OCI-LY1 (cell line): ENCODE data around the gene NEAT1.
"Not testable (repeated sequence)": the region's sequence is repeated elsewhere in the genome, so short reads cannot be mapped to it uniquely, and the experiment has no call there.

Experiments used
- H2AFZ ChIP-seq: fragments of 200-600 bp; sonication (generic), shearing (Covaris generic); 2 replicates; pipeline ENCODE4 v1.6.0; 2014; ENCODE audit warnings: antibody characterized with exemption, mild to moderate bottlenecking, low read length
- H3F3A ChIP-seq: fragments of 200-600 bp; sonication (generic), shearing (Covaris generic); 2 replicates; pipeline ENCODE4 v1.6.0; 2014; ENCODE audit warnings: mild to moderate bottlenecking, antibody characterized with exemption, low read length, moderate library complexity; ENCODE audit not compliant: insufficient read depth
- H3K27ac ChIP-seq: fragments of 200-600 bp; sonication (generic); 2 replicates; pipeline ENCODE4 v1.5.1; 2014; ENCODE audit warnings: low read length, mixed run types, mild to moderate bottlenecking, low read depth; ENCODE audit not compliant: poor library complexity, severe bottlenecking
- H3K27me3 ChIP-seq: fragments of 200-600 bp; sonication (generic); 2 replicates; pipeline ENCODE4 v1.6.0; 2014; ENCODE audit warnings: antibody characterized with exemption, mild to moderate bottlenecking, low read length, moderate library complexity; ENCODE audit not compliant: insufficient read depth
- H3K36me3 ChIP-seq: fragments of 200-600 bp; sonication (generic); 2 replicates; pipeline ENCODE4 v1.6.1; 2014; ENCODE audit warnings: mild to moderate bottlenecking, antibody characterized with exemption, low read length, moderate library complexity, mixed read lengths; ENCODE audit not compliant: insufficient read depth
- H3K4me1 ChIP-seq: fragments of 200-600 bp; sonication (generic); 2 replicates; pipeline ENCODE4 v1.5.1; 2014; ENCODE audit warnings: mild to moderate bottlenecking, low read length, moderate library complexity; ENCODE audit not compliant: insufficient read depth, severe bottlenecking
- H3K4me2 ChIP-seq: fragments of 200-600 bp; sonication (generic), shearing (Covaris generic); 2 replicates; pipeline ENCODE4 v1.6.1; 2014; ENCODE audit warnings: low read length
- H3K4me3 ChIP-seq: fragments of 200-600 bp; sonication (generic); 2 replicates; pipeline ENCODE4 v1.5.1; 2014; ENCODE audit warnings: low read length, low read depth, mild to moderate bottlenecking, mixed read lengths; ENCODE audit not compliant: poor library complexity, severe bottlenecking
- H3K79me2 ChIP-seq: fragments of 200-600 bp; shearing (Covaris generic); 2 replicates; pipeline ENCODE4 v1.6.1; 2016; ENCODE audit warnings: mixed run types, low read length, mixed read lengths; ENCODE audit not compliant: insufficient read depth
- H3K9ac ChIP-seq: fragments of 200-600 bp; sonication (generic), shearing (Covaris generic); 2 replicates; pipeline ENCODE4 v1.6.1; 2014; ENCODE audit warnings: mild to moderate bottlenecking, low read length, mixed read lengths
- H3K9me2 ChIP-seq: fragments of 200-600 bp; sonication (generic), shearing (Covaris generic); 2 replicates; pipeline ENCODE4 v1.6.1; 2014; ENCODE audit warnings: low read depth, mild to moderate bottlenecking, low read length, mixed read lengths
- H3K9me3 ChIP-seq: fragments of 200-600 bp; shearing (Covaris generic); 2 replicates; pipeline ENCODE4 v1.6.1; 2014; ENCODE audit warnings: low read length, mixed read lengths
- H4K20me1 ChIP-seq: fragments of 200-600 bp; sonication (generic), shearing (Covaris generic); 2 replicates; pipeline ENCODE4 v1.6.0; 2016; ENCODE audit warnings: mild to moderate bottlenecking, low read length; ENCODE audit not compliant: insufficient read depth
- CTCF ChIP-seq: fragments of 200-600 bp; sonication (generic), shearing (Covaris generic); IDR thresholded peaks from 2 replicates; pipeline ENCODE4 v1.5.1; 2017; ENCODE audit warnings: mild to moderate bottlenecking, antibody characterized with exemption, low read length, moderate library complexity, mixed read lengths
- EZH2 ChIP-seq: fragments of 200-600 bp; sonication (generic), shearing (Covaris generic); IDR thresholded peaks from 2 replicates; pipeline ENCODE4 v1.8.0; 2017; ENCODE audit warnings: borderline replicate concordance, mixed run types, mild to moderate bottlenecking, antibody characterized with exemption, low read length, moderate library complexity, mixed read lengths

The NEAT1 gene

GRCh38 chr11:65468874-65469333 lies 46.3 kb downstream of the NEAT1 start:
- H2AFZ ChIP-seq, result no peak overlapping the region
- H3F3A ChIP-seq, result peaks cover 8% of the 10 kb centered on the region; the same call in 1 of the 2 replicates
- H3K4me1 ChIP-seq, result peaks cover 50% of the 10 kb centered on the region
- no peaks in the 10 kb centered on the region for H3K9me2 ChIP-seq
- TF ChIP-seq EZH2, result no peak
- peak; percentile 91 for TF ChIP-seq CTCF
- no peaks in the 10 kb centered on the region for H3K27me3 ChIP-seq
- no peak overlapping the region for H3K4me2 ChIP-seq
- no peak overlapping the region for H3K27ac ChIP-seq
- H3K36me3 ChIP-seq, result no peaks in the 10 kb centered on the region
- no peaks in the 10 kb centered on the region for H3K9me3 ChIP-seq
- H3K79me2 ChIP-seq, result no peaks in the 10 kb centered on the region
- no peak overlapping the region for H3K9ac ChIP-seq
- H3K4me3 ChIP-seq, result no peak overlapping the region
- no peaks in the 10 kb centered on the region for H4K20me1 ChIP-seq

- Histone ChIP-seq H3K4me2 (no peak overlapping the region; the same call in 1 of the 2 replicates), H3K9ac (no peak overlapping the region; the same call in 1 of the 2 replicates), H4K20me1 (no peaks in the 10 kb centered on the region), H3K4me1 (peaks cover 39% of the 10 kb centered on the region), H3F3A (peaks cover 13% of the 10 kb centered on the region), H3K9me2 (no peaks in the 10 kb centered on the region), H3K27me3 (no peaks in the 10 kb centered on the region), H3K79me2 (no peaks in the 10 kb centered on the region), H3K4me3 (no peak overlapping the region), H3K36me3 (no peaks in the 10 kb centered on the region), H3K27ac (peak overlapping the region; percentile 82), H3K9me3 (no peaks in the 10 kb centered on the region), H2AFZ (no peak overlapping the region)
- no peak for TF ChIP-seq CTCF
- TF ChIP-seq EZH2, result no peak
Measured at GRCh38 chr11:65470433-65471049, 47.9 kb downstream of the NEAT1 start.

DNA sequence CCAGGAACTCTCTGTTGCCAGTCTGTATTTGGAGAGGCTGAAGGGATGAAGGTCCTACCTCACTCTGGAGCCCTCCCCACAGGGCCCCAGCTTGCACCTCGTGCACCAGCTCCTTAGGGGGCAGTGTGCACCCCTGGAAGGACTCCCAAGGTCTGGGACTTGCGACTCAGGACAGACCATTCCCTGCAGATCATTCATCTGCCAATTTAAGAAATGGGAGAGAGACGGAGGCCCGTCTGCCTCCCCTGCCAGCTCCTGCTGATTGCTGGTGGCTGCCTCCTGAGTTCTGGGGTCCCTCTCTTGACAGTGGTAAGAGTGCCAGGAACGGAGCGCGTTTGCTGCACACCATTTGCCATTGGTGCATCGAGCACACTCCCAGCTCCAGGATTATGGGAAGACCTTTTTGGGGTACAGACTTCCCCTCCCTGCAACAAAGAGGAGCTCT lies 48.9 kb downstream of the NEAT1 start:
- Histone ChIP-seq H3K79me2 (no peaks in the 10 kb centered on the region), H2AFZ (no peak overlapping the region)

DNA sequence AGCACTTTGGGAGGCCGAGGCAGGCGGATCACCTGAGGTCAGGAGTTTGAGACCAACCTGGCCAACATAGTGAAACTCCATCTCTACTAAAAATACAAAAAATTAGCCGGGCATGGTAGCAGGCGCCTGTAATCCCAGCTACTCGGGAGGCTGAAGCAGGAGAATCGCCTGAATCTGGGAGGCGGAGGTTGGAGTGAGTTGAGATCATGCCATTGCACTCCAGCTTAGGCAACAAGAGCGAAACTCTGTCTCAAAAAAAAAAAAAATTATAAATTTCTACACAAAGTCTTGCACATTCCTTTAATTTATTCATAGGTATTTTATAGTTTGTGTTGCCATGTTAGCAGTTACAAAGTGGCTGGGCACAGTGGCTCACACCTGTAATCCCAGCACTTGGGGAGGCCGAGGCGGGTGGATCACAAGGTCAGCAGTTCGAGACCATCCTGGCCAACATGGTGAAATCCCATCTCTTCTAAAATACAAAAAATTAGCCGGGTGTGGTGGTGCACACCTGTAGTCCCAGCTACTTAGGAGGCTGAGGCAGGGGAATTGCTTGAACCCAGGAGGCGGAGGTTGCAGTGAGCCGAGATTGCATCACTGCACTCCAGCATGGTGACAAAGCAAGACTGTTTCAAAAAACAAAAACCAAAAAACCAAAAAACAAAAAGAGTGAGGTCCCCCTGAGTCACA lies 50.1 kb downstream of the NEAT1 start:
- not testable (repeated sequence) for H3K9me3 ChIP-seq, H3K9ac ChIP-seq, H3K9me2 ChIP-seq, H4K20me1 ChIP-seq, H3K27me3 ChIP-seq, H3K4me3 ChIP-seq, H2AFZ ChIP-seq, H3K36me3 ChIP-seq, H3K79me2 ChIP-seq
- peak overlapping the region; percentile 62; the same call in 1 of the 2 replicates for H3K4me2 ChIP-seq
- peaks cover 53% of the 10 kb centered on the region for H3K4me1 ChIP-seq
- H3F3A ChIP-seq, result peaks cover 16% of the 10 kb centered on the region
- H3K27ac ChIP-seq, result peak overlapping the region; percentile 82

More for the DNA sequence above, 48.9 kb downstream of the NEAT1 start:
- no peaks in the 10 kb centered on the region for H3K9me3 ChIP-seq
- no peaks in the 10 kb centered on the region for H3K27me3 ChIP-seq
- peaks cover 16% of the 10 kb centered on the region for H3F3A ChIP-seq
- H3K27ac ChIP-seq, result peak overlapping the region; percentile 82
- H3K9ac ChIP-seq, result peak overlapping the region; percentile 60
- no peaks in the 10 kb centered on the region for H4K20me1 ChIP-seq
- H3K4me1 ChIP-seq, result peaks cover 44% of the 10 kb centered on the region
- H3K4me2 ChIP-seq, result peak overlapping the region; percentile 62
- H3K9me2 ChIP-seq, result no peaks in the 10 kb centered on the region
- no peaks in the 10 kb centered on the region for H3K36me3 ChIP-seq
- TF ChIP-seq CTCF (peak; percentile 71), EZH2 (no peak)
- peak overlapping the region; percentile 34 for H3K4me3 ChIP-seq
